Right lung (tissue), 5 donors: ENCODE results near the gene ATP10B. TPM values are rescaled to one million over a fixed set of nuclear protein-coding genes. Genes with fewer than 3 reads are reported as not detected.

Source experiments
- DNase-seq, 2 donors: peaks; one replicate each; pipeline ENCODE4 v3.0.0-alpha.2; 2013
- polyA plus RNA-seq, 5 donors: library from polyadenylated mRNA; unstranded; fragments of 120-200 nt; gene quantifications; one replicate each; pipeline versions ENCODE4 v1.2.1 to v1.2.3, GENCODE V29; 2013; ENCODE audit warnings: inconsistent platforms in 1 of 5, low replicate concordance in 1 of 5; ENCODE audit not compliant: insufficient read length in 5 of 5, insufficient read depth in 1 of 5

The ATP10B gene
- polyA plus RNA-seq, 5 donors, result 0.19 to 0.57 (median 0.23) TPM

DNA sequence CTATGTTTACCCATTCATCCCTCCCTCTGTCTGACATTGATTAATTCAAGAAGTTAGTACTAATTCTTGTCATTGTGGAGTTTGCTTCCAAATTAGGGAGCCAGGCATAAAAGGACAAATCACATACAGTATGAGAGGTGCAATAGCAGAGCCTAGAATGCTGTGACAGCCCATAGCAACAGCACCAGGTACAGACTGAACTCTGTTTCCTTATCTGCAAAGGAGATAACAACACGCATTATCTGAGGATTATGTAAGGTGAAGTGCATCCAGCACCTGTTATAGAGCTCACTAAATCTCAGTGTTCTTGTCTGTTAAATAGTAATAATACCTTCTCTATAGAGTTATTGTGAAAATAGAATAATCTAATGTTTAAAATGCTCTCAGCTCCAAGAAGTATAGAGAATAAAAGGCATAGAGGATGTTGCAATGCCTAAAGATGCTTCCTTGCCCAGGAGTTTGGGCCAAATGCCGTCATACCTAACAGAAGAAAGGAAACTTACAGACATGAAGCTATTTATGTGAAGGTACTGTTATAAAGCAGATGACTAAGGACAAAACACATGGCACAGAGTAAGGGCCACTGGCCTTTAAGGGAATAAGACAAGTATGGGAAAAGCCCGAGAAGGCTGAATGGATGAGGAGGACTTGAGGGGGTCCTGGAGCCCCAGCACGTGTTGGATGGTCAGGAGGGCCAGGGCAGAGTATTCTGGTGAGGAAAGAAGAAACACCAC lies 214.5 kb downstream of the ATP10B start:
- DNase-seq, result no peak

DNA sequence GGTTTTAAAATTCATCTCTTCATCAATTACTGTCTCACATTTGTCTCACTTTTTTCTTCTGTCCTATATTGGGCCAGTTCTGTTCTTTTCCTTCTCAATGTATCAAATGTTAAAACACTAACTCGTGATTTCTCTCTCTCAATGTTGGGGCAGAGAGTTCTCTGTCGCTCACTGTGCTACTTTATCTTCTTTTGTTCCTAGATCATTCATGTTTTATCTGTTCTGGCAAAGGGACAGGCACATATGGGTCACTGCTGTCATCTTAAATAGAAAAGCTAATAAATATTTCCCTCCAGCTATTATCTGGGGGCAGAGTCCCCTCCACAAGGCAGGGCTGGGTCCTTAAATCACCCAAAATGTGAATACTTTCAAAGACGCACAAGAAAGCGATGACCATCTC lies 216.3 kb downstream of the ATP10B start:
- no peak for DNase-seq

GRCh38 chr5:160635046-160635445 lies 217.0 kb downstream of the ATP10B start:
- no peak for DNase-seq

DNA sequence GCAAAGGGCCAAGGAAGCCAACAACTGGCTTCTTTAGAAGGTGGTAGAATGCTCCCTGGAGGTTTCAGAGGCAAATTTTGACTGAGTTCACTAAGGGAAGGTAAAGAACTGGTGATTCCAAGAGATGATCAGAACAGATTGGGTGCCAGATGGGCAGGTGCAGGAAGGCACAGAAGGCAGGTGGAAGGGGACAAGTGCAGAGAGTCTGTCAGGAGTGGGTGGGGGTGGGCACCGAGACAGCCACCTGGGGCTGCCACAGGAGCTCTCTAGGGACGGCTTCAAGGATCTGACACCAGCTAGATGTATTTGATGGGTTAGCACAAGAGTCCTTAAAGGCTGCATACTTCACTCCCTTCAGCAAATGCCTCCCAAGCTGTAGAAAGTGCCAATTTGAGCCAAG lies 223.0 kb downstream of the ATP10B start:
- DNase-seq, result no peak

DNA sequence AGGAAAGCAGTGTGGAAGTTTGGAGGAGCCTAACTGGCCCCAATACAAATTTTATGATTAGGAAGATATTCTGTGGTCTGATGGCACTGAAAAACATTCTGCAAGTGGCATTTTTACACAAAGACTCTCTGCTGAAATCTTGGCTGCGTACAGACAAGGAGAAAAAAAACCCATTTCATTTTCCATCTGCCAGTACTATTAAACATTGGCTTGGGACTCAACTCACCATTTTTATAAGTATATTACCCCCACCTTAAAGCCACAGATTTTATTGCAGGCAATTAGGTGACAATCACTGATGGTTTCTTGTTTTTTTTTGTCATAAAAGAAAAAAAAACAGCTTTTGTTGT lies 223.4 kb downstream of the ATP10B start:
- no peak for DNase-seq

DNA sequence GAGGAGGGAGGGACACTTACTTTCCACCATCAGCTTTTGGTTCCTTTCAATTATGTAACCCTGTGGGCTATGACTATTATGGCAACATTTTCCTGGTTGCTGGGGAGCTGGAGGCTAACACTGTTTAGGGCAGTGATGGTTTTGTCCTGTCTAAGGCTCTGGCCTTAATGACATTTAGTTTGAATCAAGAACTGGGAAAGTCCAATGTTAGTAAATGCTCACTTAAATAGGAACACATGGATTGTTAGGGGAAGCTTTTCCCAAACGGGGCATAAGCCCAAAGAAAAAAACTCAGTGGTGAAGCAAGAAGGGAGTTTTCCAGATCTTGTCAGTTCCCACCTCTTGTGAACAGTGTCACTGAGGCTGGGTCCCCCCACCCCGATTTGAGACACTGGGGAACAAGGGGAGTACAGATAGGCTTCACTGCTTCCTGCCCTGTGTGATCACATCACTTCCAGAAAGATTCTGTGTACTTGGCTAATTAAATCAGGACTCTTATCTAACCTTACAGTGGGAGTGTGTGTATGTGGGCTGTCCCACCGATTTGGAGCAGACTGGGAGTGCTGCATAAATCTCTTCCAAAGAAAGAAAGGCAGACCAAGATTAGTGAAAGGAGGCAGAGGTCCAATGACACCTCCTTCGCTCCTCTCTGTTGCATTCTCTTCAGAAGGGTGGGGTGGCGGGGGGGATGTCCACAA lies 223.9 kb downstream of the ATP10B start:
- DNase-seq, result no peak

- no peak for DNase-seq
Observed at GRCh38 chr5:160626322-160626721, 225.7 kb downstream of the ATP10B start.

GRCh38 chr5:160621526-160621925 lies 230.5 kb downstream of the ATP10B start:
- no peak for DNase-seq

GRCh38 chr5:160620401-160620800 lies 231.6 kb downstream of the ATP10B start:
- DNase-seq, result no peak

- no peak for DNase-seq
Observed at GRCh38 chr5:160619381-160619780, 232.6 kb downstream of the ATP10B start.

- no peak for DNase-seq
Observed at GRCh38 chr5:160618286-160618685, 233.7 kb downstream of the ATP10B start.

DNA sequence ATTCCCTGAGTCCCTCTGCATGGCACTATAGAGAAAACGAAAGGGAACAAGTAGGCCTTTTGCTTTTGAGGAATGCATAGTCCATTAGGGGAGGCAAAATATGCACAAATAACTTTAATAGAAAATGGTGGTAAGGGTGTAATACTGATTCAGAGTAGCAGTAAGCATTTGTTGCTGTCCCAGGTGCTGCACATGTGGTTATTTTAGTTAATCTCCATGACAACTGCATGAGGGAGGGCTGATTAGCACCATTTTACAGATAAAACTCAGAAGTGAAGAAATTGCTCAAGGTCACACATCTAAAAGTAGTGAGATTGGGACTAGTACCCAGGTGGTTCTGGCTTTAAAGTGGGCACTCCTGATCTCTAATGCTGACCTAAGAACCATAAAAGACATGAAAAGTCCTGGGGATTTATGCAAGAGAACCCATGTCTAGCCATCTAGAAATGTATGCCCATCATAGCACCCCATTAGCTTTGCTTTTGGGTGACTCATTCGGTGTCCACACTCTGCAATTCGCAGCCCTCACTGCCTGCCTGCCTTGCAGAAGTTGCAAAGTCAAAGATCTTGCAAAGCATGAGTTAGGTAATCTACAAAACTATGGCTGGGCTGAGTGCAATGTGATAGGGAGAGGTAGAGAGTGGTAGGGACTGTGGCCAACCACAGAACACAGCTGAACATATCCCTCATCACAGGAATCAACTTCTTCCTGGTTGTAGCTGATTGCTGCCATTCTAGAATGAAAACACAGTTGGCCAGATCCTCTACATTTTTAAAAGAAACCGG lies 235.1 kb downstream of the ATP10B start:
- no peak for DNase-seq

DNA sequence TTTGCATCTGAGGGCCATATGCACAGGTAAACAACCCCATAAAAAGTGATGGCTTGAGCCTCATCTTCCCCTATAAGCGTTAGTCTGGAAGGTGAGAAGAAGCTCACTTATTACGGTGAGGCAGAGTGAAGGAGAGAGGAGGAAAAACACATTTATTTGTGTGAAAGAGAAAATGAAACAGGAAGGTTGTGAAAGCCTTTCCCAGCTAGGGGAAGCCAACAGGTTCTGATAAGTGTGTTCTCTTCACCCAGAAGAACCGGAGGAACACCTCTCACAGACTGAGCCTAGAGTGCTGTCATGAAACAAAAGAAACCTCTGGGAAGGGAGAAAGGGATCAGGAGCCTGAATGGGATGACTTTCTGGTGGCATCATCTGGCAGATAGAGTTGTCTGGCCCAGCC lies 237.9 kb downstream of the ATP10B start:
- no peak for DNase-seq

GRCh38 chr5:160605266-160605665 lies 246.7 kb downstream of the ATP10B start:
- DNase-seq, result no peak

GRCh38 chr5:160604484-160604883 lies 247.5 kb downstream of the ATP10B start:
- no peak for DNase-seq

DNA sequence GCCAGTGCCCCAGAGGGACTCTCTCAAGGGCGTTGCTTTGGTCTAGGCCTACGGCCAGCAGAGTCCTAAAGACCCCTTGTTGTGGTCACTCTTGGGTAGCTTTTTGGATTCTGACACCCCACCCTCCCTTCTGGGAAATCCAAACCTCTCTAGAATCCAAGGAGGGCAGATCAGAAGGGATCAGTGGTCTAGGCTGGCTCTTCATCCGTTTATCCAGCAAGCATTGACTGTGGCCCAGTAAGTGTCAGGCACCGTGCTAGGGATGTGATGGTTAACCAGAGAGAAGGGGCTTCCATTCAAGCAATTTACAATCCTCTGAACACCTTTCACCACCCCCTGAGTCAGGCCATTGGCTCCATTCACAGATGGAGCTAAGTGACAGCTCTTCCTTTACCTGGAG lies 249.3 kb downstream of the ATP10B start:
- no peak for DNase-seq

DNA sequence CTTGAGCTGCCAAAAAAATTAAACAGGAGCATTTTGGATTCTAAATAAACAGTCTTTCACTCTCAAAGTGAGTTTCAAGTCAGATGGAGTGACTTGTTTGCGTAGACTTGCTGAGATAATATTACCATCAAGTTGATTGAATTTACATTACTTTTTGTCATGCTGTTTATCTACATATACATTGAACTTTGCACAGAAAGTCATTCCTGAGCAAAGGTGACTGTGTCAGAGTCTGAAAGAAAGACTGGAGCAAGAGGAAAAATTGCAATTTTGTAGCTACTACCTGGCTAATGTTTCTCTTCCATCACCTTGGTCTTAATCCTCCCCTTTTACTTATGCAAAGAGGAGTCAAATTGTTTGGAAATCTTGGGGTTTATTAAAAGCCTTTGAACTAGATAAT lies 251.0 kb downstream of the ATP10B start:
- no peak for DNase-seq

DNA sequence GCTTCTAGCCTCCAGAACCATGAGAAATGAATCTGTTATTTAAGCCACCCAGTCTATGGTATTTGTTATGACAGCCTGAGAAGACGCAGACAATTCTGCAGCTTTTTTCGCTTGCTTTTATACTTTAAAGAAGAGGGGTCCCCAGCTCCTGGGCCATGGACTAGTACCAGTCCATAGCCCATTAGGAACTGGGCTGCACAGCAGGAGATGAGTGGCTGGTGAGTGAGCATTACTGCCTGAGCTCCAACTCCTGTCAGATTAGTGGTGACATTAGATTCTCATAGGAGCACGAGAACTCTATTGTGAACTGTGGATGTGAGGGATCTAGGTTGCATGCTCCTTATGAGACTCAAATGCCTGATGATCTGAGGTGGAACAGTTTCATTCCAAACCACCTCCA lies 278.7 kb downstream of the ATP10B start:
- no peak for DNase-seq

DNA sequence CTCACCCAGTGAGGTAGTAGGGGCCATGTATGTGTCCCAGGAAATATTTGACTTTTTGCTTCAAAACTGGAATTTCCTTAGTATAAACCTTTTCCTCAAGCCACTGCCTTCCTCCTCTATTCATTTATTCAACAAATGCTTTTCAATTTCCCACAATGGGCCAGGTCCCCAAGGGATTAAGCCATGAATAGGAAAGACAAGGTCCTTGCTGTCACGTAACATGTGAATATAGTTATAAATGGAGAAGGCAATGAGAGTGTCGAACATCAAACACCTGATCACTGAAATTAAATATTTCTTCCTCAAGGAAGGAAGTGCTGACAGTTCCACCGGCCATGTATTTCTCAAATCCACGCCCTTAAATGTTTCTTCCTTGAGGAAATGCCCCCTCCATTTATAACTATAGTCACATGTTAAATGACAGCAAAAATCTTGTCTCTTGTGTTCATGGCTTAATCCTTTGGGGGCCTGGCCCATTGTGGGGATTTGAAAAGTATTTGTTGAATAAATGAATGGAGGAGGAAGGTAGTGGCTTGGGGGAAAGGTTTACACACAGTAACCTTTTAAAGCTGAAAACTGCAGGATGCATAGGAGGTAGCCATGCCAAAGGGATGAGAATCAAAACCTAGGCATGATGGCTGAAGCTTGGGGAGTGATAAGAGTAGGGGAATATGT lies 284.8 kb downstream of the ATP10B start:
- DNase-seq, result no peak

- no peak for DNase-seq
Observed at GRCh38 chr5:160565376-160565775, 286.6 kb downstream of the ATP10B start.

GRCh38 chr5:160556846-160557245 lies 295.2 kb downstream of the ATP10B start:
- DNase-seq, result no peak

GRCh38 chr5:160555971-160556631 lies 295.9 kb downstream of the ATP10B start:
- peak in 1 of 2 donors; percentile 2 for DNase-seq
